ENCODE data around the gene CCDC120.

CCDC120 gene

GRCh38 chrX:49061916-49062315, 3.1 kb downstream of the CCDC120 start:
- no peak overlapping the region for H3K4me3 ChIP-seq (ENCODE audit: low read depth, low read length)
- DNase-seq (ENCODE audit: low read depth), result no peak
- no peak for TF ChIP-seq CTCF (IDR thresholded peaks at IDR 0.05; ENCODE audit: insufficient read depth, low read depth, low read length, missing control alignments)

- no peak for TF ChIP-seq CTCF (IDR thresholded peaks at IDR 0.05; ENCODE audit: insufficient read depth, low read depth, low read length, missing control alignments)
- no peak overlapping the region for H3K4me3 ChIP-seq (ENCODE audit: low read depth, low read length)
- DNase-seq (ENCODE audit: low read depth), result no peak
Measured at GRCh38 chrX:49063715-49064114, 4.9 kb downstream of the CCDC120 start.

- H3K4me3 ChIP-seq (ENCODE audit: low read depth, low read length), result no peak overlapping the region
- no peak for DNase-seq (ENCODE audit: low read depth)
- TF ChIP-seq CTCF (IDR thresholded peaks at IDR 0.05; ENCODE audit: insufficient read depth, low read depth, low read length, missing control alignments), result no peak
Measured at GRCh38 chrX:49064303-49064702, 5.5 kb downstream of the CCDC120 start.

- H3K4me3 ChIP-seq (ENCODE audit: low read depth, low read length), result no peak overlapping the region
- TF ChIP-seq CTCF (IDR thresholded peaks at IDR 0.05; ENCODE audit: insufficient read depth, low read depth, low read length, missing control alignments), result no peak
- no peak for DNase-seq (ENCODE audit: low read depth)
Measured at GRCh38 chrX:49064735-49065134, 5.9 kb downstream of the CCDC120 start.

GRCh38 chrX:49066278-49066677, 7.5 kb downstream of the CCDC120 start:
- H3K4me3 ChIP-seq (ENCODE audit: low read depth, low read length), result no peak overlapping the region
- TF ChIP-seq CTCF (IDR thresholded peaks at IDR 0.05; ENCODE audit: insufficient read depth, low read depth, low read length, missing control alignments), result no peak
- no peak for DNase-seq (ENCODE audit: low read depth)

- TF ChIP-seq CTCF (IDR thresholded peaks at IDR 0.05; ENCODE audit: insufficient read depth, low read depth, low read length, missing control alignments), result no peak
- no peak overlapping the region for H3K4me3 ChIP-seq (ENCODE audit: low read depth, low read length)
- DNase-seq (ENCODE audit: low read depth), result no peak
Measured at GRCh38 chrX:49066690-49067089, 7.9 kb downstream of the CCDC120 start.

GRCh38 chrX:49067285-49068120, 8.7 kb downstream of the CCDC120 start:
- no peak for TF ChIP-seq CTCF (IDR thresholded peaks at IDR 0.05; ENCODE audit: insufficient read depth, low read depth, low read length, missing control alignments)
- no peak overlapping the region for H3K4me3 ChIP-seq (ENCODE audit: low read depth, low read length)
- no peak for DNase-seq (ENCODE audit: low read depth)
